MM.1S (cell line): ENCODE results near the gene CHST11.

ENCODE experiments used
- DNase-seq: peaks from one replicate; pipeline ENCODE4 v3.0.0-alpha.2; 2015
- H2AFZ ChIP-seq: fragments of 300-600 bp; sonication (generic); 2 replicates; pipeline ENCODE4 v1.6.0; 2016; ENCODE audit warnings: antibody characterized with exemption, low read length
- H3F3A ChIP-seq: fragments of 300-600 bp; sonication (generic); 2 replicates; pipeline ENCODE4 v1.6.1; 2016; ENCODE audit warnings: mild to moderate bottlenecking, antibody characterized with exemption, low read length, moderate library complexity, mixed read lengths; ENCODE audit not compliant: insufficient read depth
- H3K27ac ChIP-seq: fragments of 300-600 bp; sonication (generic); 2 replicates; pipeline ENCODE4 v1.5.1; 2016; ENCODE audit warnings: mild to moderate bottlenecking, low read length
- H3K27me3 ChIP-seq: fragments of 300-600 bp; sonication (generic); replicated peaks from 2 replicates; pipeline ENCODE4 v1.6.0; 2016; ENCODE audit warnings: low read length; ENCODE audit not compliant: insufficient read depth
- H3K36me3 ChIP-seq: fragments of 300-600 bp; sonication (generic); replicated peaks from 2 replicates; pipeline ENCODE4 v1.6.1; 2016; ENCODE audit warnings: mild to moderate bottlenecking, low read length, mixed read lengths; ENCODE audit not compliant: insufficient read depth
- H3K4me1 ChIP-seq: fragments of 300-600 bp; sonication (generic); 2 replicates; pipeline ENCODE4 v1.6.1; 2016; ENCODE audit warnings: low read length, mixed read lengths
- H3K4me2 ChIP-seq: fragments of 300-600 bp; sonication (generic); 2 replicates; pipeline ENCODE4 v1.6.0; 2016; ENCODE audit warnings: low read depth, low read length
- H3K4me3 ChIP-seq: fragments of 300-600 bp; sonication (generic); 2 replicates; pipeline ENCODE4 v1.5.1; 2016; ENCODE audit warnings: low read length, mixed read lengths
- H3K79me2 ChIP-seq: fragments of 300-600 bp; sonication (generic); 2 replicates; pipeline ENCODE4 v1.6.1; 2016; ENCODE audit warnings: mixed run types, low read length, mixed read lengths
- H3K9ac ChIP-seq: fragments of 300-600 bp; sonication (generic); 2 replicates; pipeline ENCODE4 v1.6.1; 2016; ENCODE audit warnings: low read length, mixed read lengths
- H3K9me2 ChIP-seq: fragments of 300-600 bp; sonication (generic); replicated peaks from 2 replicates; pipeline ENCODE4 v1.6.1; 2016; ENCODE audit warnings: mild to moderate bottlenecking, low read length, mixed read lengths; ENCODE audit not compliant: insufficient read depth
- H3K9me3 ChIP-seq: fragments of 300-600 bp; sonication (generic); replicated peaks from 2 replicates; pipeline ENCODE4 v1.6.1; 2016; ENCODE audit warnings: mild to moderate bottlenecking, low read length, mixed read lengths; ENCODE audit not compliant: insufficient read depth
- H4K20me1 ChIP-seq: fragments of 300-600 bp; sonication (generic); 2 replicates; pipeline ENCODE4 v1.6.1; 2016; ENCODE audit warnings: mild to moderate bottlenecking, low read length, moderate library complexity, mixed read lengths; ENCODE audit not compliant: insufficient read depth
- CTCF ChIP-seq: fragments of 300-600 bp; sonication (generic); IDR thresholded peaks from 2 replicates; pipeline ENCODE4 v1.5.1; 2016; ENCODE audit warnings: antibody characterized with exemption, low read length, mixed read lengths
- EZH2 ChIP-seq: fragments of 300-600 bp; sonication (generic); optimal IDR thresholded peaks from 2 replicates; pipeline ENCODE3; 2017; ENCODE audit warnings: low read depth, mild to moderate bottlenecking, antibody characterized with exemption, low read length, mixed read lengths
- EZH2phosphoT487 ChIP-seq: fragments of 300-600 bp; sonication (generic); IDR thresholded peaks from 2 replicates; pipeline ENCODE4 v1.6.1; 2018; ENCODE audit warnings: antibody characterized with exemption, low read length

CHST11 gene

GRCh38 chr12:104618691-104619090 is 161.9 kb downstream of the CHST11 start:
- no peaks in the 10 kb centered on the region; the same call in 1 of the 2 replicates for H3K79me2 ChIP-seq
- H3K9ac ChIP-seq: no peak overlapping the region
- H3K27ac ChIP-seq: no peak overlapping the region
- H3K9me2 ChIP-seq: no peaks in the 10 kb centered on the region
- no peaks in the 10 kb centered on the region for H4K20me1 ChIP-seq
- no peaks in the 10 kb centered on the region for H3F3A ChIP-seq
- TF ChIP-seq EZH2: no peak
- no peak for TF ChIP-seq CTCF
- TF ChIP-seq EZH2phosphoT487: no peak
- H2AFZ ChIP-seq: no peak overlapping the region
- no peak for DNase-seq
- no peak overlapping the region for H3K4me3 ChIP-seq
- no peaks in the 10 kb centered on the region for H3K9me3 ChIP-seq
- no peaks in the 10 kb centered on the region for H3K4me1 ChIP-seq
- H3K4me2 ChIP-seq: no peak overlapping the region
- no peaks in the 10 kb centered on the region for H3K27me3 ChIP-seq
- no peaks in the 10 kb centered on the region for H3K36me3 ChIP-seq

DNA sequence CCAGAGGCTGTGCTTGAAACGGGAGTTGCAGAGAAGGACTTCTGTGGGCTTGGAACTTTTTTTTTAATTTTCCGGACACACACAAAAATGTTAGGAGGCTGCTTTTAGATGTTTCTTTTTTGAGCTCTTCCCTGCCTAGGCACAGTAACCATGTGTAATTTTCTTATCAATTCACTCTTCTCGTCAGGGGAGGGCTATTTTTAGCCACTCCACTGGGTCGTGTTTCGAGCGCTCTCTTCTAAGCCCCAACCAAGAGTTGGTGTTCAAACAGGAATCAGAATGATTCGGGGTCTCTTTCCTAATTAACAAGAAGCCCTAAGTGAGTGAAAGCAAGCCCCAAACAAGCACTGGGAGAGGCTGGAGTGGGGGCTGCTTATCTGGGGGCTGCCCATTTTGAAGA is 162.6 kb downstream of the CHST11 start:
- H4K20me1 ChIP-seq: no peaks in the 10 kb centered on the region
- TF ChIP-seq EZH2 (no peak), CTCF (no peak), EZH2phosphoT487 (no peak)

GRCh38 chr12:104620837-104621531 is 164.2 kb downstream of the CHST11 start:
- no peak for DNase-seq
- TF ChIP-seq EZH2phosphoT487 (no peak), EZH2 (no peak), CTCF (no peak)
- H3K27ac ChIP-seq: no peak overlapping the region

More for the DNA sequence above, 162.6 kb downstream of the CHST11 start:
- DNase-seq: no peak
- H2AFZ ChIP-seq: no peak overlapping the region
- no peak overlapping the region for H3K9ac ChIP-seq
- H3K79me2 ChIP-seq: no peaks in the 10 kb centered on the region; the same call in 1 of the 2 replicates
- H3K4me2 ChIP-seq: no peak overlapping the region
- H3K4me1 ChIP-seq: no peaks in the 10 kb centered on the region
- no peaks in the 10 kb centered on the region for H3K36me3 ChIP-seq
- no peaks in the 10 kb centered on the region for H3K9me2 ChIP-seq
- no peaks in the 10 kb centered on the region for H3K27me3 ChIP-seq
- no peaks in the 10 kb centered on the region for H3K9me3 ChIP-seq
- no peak overlapping the region for H3K27ac ChIP-seq
- no peak overlapping the region for H3K4me3 ChIP-seq
- no peaks in the 10 kb centered on the region for H3F3A ChIP-seq

More at GRCh38 chr12:104620837-104621531, 164.2 kb downstream of the CHST11 start:
- no peaks in the 10 kb centered on the region for H3K9me2 ChIP-seq
- no peak overlapping the region for H3K4me3 ChIP-seq
- no peaks in the 10 kb centered on the region for H3K4me1 ChIP-seq
- no peak overlapping the region for H3K4me2 ChIP-seq
- H3K27me3 ChIP-seq: no peaks in the 10 kb centered on the region
- no peaks in the 10 kb centered on the region for H3F3A ChIP-seq
- no peak overlapping the region for H3K9ac ChIP-seq
- H3K36me3 ChIP-seq: no peaks in the 10 kb centered on the region
- no peaks in the 10 kb centered on the region for H3K9me3 ChIP-seq
- H2AFZ ChIP-seq: no peak overlapping the region
- H4K20me1 ChIP-seq: no peaks in the 10 kb centered on the region
- no peaks in the 10 kb centered on the region; the same call in 1 of the 2 replicates for H3K79me2 ChIP-seq
